Testis (tissue), 2 donors: ENCODE results near the gene SDHB.

ENCODE experiments used
- POLR2A ChIP-seq: fragments of 450-650 bp; IDR thresholded peaks from one replicate; pipeline ENCODE4 v1.6.1; 2017; ENCODE audit warnings: antibody characterized with exemption, mild to moderate bottlenecking, moderate library complexity
- TF ChIP-seq, protein P1 (sequence below), 3 experiments: fragments of 450-650 bp in 2 of 3; fragments of 200-600 bp in 1 of 3; sonication (generic) in 1 of 3; IDR thresholded peaks; one replicate each; pipeline ENCODE4 v1.5.1; 2016 to 2019; ENCODE audit warnings: antibody characterized with exemption in 3 of 3, mild to moderate bottlenecking in 2 of 3, moderate library complexity in 1 of 3

DNA sequence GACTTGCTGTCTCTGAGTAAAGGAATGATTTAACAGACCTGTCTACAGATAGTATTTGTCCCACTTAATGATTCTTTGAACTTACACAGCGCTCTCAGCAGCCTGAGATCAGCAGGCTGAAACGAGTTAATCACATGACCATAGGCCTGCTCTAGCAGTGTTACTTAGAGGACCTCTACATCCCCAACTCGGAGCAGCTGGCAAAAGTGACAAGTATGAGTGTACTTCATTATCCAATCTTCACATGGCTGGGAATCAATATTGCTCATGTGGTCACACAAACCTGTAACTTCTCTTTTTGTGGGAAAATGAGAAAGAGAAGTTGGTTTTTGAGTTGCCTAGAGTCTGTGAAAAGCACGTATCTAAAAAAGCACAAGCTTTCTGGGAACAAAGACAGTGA is 30.7 kb downstream of the SDHB start:
- TF ChIP-seq, protein P1, sequence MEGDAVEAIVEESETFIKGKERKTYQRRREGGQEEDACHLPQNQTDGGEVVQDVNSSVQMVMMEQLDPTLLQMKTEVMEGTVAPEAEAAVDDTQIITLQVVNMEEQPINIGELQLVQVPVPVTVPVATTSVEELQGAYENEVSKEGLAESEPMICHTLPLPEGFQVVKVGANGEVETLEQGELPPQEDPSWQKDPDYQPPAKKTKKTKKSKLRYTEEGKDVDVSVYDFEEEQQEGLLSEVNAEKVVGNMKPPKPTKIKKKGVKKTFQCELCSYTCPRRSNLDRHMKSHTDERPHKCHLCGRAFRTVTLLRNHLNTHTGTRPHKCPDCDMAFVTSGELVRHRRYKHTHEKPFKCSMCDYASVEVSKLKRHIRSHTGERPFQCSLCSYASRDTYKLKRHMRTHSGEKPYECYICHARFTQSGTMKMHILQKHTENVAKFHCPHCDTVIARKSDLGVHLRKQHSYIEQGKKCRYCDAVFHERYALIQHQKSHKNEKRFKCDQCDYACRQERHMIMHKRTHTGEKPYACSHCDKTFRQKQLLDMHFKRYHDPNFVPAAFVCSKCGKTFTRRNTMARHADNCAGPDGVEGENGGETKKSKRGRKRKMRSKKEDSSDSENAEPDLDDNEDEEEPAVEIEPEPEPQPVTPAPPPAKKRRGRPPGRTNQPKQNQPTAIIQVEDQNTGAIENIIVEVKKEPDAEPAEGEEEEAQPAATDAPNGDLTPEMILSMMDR (IDR thresholded peaks at IDR 0.05), result no peak
- no peak for TF ChIP-seq POLR2A
